Measurements from ENCODE around the gene LRRFIP1.

DNA sequence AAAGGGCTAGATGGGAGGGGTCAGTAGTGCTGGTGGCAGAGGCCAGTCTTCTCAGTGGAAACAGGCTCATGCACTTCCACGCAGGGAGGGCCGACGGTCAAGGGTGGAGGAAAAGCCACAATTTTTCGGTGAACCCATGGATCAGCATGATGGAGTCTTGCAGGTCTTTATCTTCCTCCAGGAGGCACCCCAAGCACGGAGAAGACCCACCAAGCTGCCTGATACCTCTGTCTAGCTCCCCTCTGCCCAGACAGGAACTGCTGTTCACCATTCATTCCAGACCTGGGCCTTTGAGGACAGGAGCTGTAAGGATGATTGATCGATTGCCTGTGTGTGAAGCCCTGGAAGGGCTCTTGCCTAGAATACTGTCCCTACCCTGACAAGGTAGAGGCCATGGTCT, 2.8 kb upstream of the LRRFIP1 start:
- TF ChIP-seq TAF1 (IDR thresholded peaks at IDR 0.05; ENCODE audit: low read depth), result no peak
- TF ChIP-seq EP300 (IDR thresholded peaks at IDR 0.05; ENCODE audit: borderline replicate concordance), result no peak
- no peak for TF ChIP-seq ZBTB7A (IDR thresholded peaks at IDR 0.05; ENCODE audit: low read depth)
- no peak for TF ChIP-seq CREB1 (IDR thresholded peaks at IDR 0.05; ENCODE audit: low read depth)
- TF ChIP-seq EGR1 (IDR thresholded peaks at IDR 0.05), result no peak
- no peak for TF ChIP-seq YY1 (IDR thresholded peaks at IDR 0.05; ENCODE audit: low read depth)
